Tibial nerve (tissue), 4 donors: Measurements from ENCODE around the gene ZNF74. TPM values are rescaled to one million over a fixed set of nuclear protein-coding genes. Genes with fewer than 3 reads are reported as not detected.
"Not testable (repeated sequence)": the region's sequence is repeated elsewhere in the genome, so short reads cannot be mapped to it uniquely, and the experiment has no call there.

ENCODE experiments used
- DNase-seq, 2 donors: peaks; one replicate each; pipeline ENCODE4 v3.0.0-alpha.2; 2019; ENCODE audit warnings: low spot score in 2 of 2
- H3K27ac ChIP-seq, 4 donors: fragments of 200-600 bp; sonication (generic) in 3 of 4; one replicate each; pipeline ENCODE4 v1.5.1; 2017 to 2019; ENCODE audit warnings: mild to moderate bottlenecking in 1 of 4
- H3K27me3 ChIP-seq, 2 donors: fragments of 200-600 bp; sonication (generic) in 1 of 2; one replicate each; pipeline versions ENCODE4 v1.5.1 to v1.6.0; 2017 to 2019
- H3K36me3 ChIP-seq, 3 donors: fragments of 200-600 bp; sonication (generic); one replicate each; pipeline ENCODE4 v1.5.1; 2018 to 2019
- H3K4me1 ChIP-seq, 4 donors: fragments of 200-600 bp; sonication (generic) in 3 of 4; one replicate each; pipeline ENCODE4 v1.5.1; 2017 to 2019
- H3K4me3 ChIP-seq, 4 donors: fragments of 200-600 bp; sonication (generic) in 3 of 4; one replicate each; pipeline ENCODE4 v1.5.1; 2017 to 2019; ENCODE audit warnings: mild to moderate bottlenecking in 1 of 4, moderate library complexity in 1 of 4
- H3K9me3 ChIP-seq, 4 donors: fragments of 200-600 bp; sonication (generic) in 3 of 4; one replicate each; pipeline ENCODE4 v1.5.1; 2017 to 2019
- CTCF ChIP-seq, 5 experiments: fragments of 200-600 bp in 3 of 5; fragments of 450-650 bp in 2 of 5; sonication (generic) in 3 of 5; IDR thresholded peaks; one replicate each; pipeline ENCODE4 v1.5.1; 2016 to 2019; ENCODE audit warnings: antibody characterized with exemption in 5 of 5, mild to moderate bottlenecking in 3 of 5, moderate library complexity in 2 of 5
- EP300 ChIP-seq, 2 donors: sonication (generic); formaldehyde crosslinking; IDR thresholded peaks; one replicate each; pipeline ENCODE4 v1.6.1; 2017; ENCODE audit warnings: antibody characterized with exemption in 2 of 2, mild to moderate bottlenecking in 1 of 2
- POLR2A ChIP-seq, 2 donors: fragments of 450-650 bp; IDR thresholded peaks; one replicate each; pipeline ENCODE4 v1.6.1; 2017; ENCODE audit warnings: antibody characterized with exemption in 2 of 2, mild to moderate bottlenecking in 2 of 2, moderate library complexity in 2 of 2
- WGBS, 2 donors: methylation state at CpG; one replicate each; pipeline ENCODE4 v1.1.5; 2018; 5-methylcytosine and 5-hydroxymethylcytosine counted together
- total RNA-seq, 4 donors: library from RNA; depleted of rRNA; stranded (reverse); fragments of >200 nt; gene quantifications; one replicate each; pipeline ENCODE4 v1.1.0, GENCODE V29; 2016

The ZNF74 gene
- total RNA-seq, 4 donors from 2014 or later: 8.7 to 13.5 (median 10.2) TPM

GRCh38 chr22:20414450-20414849 lies 20.5 kb downstream of the ZNF74 start:
- Histone ChIP-seq H3K27ac (no peak overlapping the region), H3K4me3 (no peak overlapping the region), H3K27me3 (no peaks in the 10 kb centered on the region), H3K4me1 (peaks cover 0 to 4% (median 0%) of the 10 kb centered on the region in 4 donors), H3K36me3 (no peaks in the 10 kb centered on the region), H3K9me3 (no peaks in the 10 kb centered on the region)
- 55 to 70% methylated on average over 3 of the region's 3 CpGs for WGBS, 2 donors
- TF ChIP-seq EP300 (IDR thresholded peaks at IDR 0.05): no peak
- TF ChIP-seq CTCF (IDR thresholded peaks at IDR 0.05): no peak
- no peak for TF ChIP-seq POLR2A (IDR thresholded peaks at IDR 0.05)
- no peak for DNase-seq

GRCh38 chr22:20415241-20415640 lies 21.3 kb downstream of the ZNF74 start:
- H3K27me3 ChIP-seq, H3K9me3 ChIP-seq, H3K4me3 ChIP-seq, H3K36me3 ChIP-seq, DNase-seq, H3K4me1 ChIP-seq, H3K27ac ChIP-seq: not testable (repeated sequence)
- 94 to 96% methylated on average over 3 of the region's 3 CpGs for WGBS, 2 donors

- H3K9me3 ChIP-seq, H3K36me3 ChIP-seq, H3K27me3 ChIP-seq, DNase-seq, H3K4me1 ChIP-seq, H3K27ac ChIP-seq, H3K4me3 ChIP-seq: not testable (repeated sequence)
- WGBS, 2 donors: 87 to 95% methylated on average over 3 of the region's 3 CpGs
Observed at GRCh38 chr22:20415699-20416098, 21.7 kb downstream of the ZNF74 start.

- Histone ChIP-seq H3K4me3 (peak overlapping the region; percentile 21 to 48 (median 35)), H3K27me3 (no peaks in the 10 kb centered on the region), H3K4me1 (peaks cover 0 to 18% (median 9%) of the 10 kb centered on the region in 4 donors), H3K36me3 (no peaks in the 10 kb centered on the region), H3K9me3 (no peaks in the 10 kb centered on the region), H3K27ac (peak overlapping the region in 3 of 4 donors; percentile 28 to 66 (median 44))
- 12 to 14% methylated on average over 31 to 42 of the region's 42 CpGs for WGBS, 2 donors
- peak; percentile 64 to 71 for DNase-seq
- TF ChIP-seq CTCF (IDR thresholded peaks at IDR 0.05) (peak; percentile 78 to 93 (median 84)), POLR2A (IDR thresholded peaks at IDR 0.05) (no peak), EP300 (IDR thresholded peaks at IDR 0.05) (peak in 1 of 2 donors; percentile 52)
Observed at GRCh38 chr22:20418211-20418788, 24.3 kb downstream of the ZNF74 start.

GRCh38 chr22:20419664-20419951 lies 25.7 kb downstream of the ZNF74 start:
- Histone ChIP-seq H3K4me3 (no peak overlapping the region), H3K27me3 (no peaks in the 10 kb centered on the region), H3K27ac (no peak overlapping the region), H3K9me3 (no peaks in the 10 kb centered on the region), H3K36me3 (no peaks in the 10 kb centered on the region), H3K4me1 (peaks cover 0 to 31% (median 20%) of the 10 kb centered on the region in 4 donors)
- no peak for DNase-seq
- TF ChIP-seq POLR2A (IDR thresholded peaks at IDR 0.05) (no peak), CTCF (IDR thresholded peaks at IDR 0.05) (no peak), EP300 (IDR thresholded peaks at IDR 0.05) (no peak)
- WGBS, 2 donors: 91 to 93% methylated on average over 2 of the region's 2 CpGs

GRCh38 chr22:20420157-20420842 lies 26.3 kb downstream of the ZNF74 start:
- no peak overlapping the region for H3K4me3 ChIP-seq
- peaks cover 0 to 38% (median 27%) of the 10 kb centered on the region in 4 donors for H3K4me1 ChIP-seq
- 82 to 91% methylated on average over 11 of the region's 11 CpGs for WGBS, 2 donors
- no peak overlapping the region for H3K27ac ChIP-seq
- DNase-seq: no peak
- peaks cover 0 to 2% (median 0%) of the 10 kb centered on the region in 3 donors for H3K36me3 ChIP-seq
- TF ChIP-seq EP300 (IDR thresholded peaks at IDR 0.05) (no peak), CTCF (IDR thresholded peaks at IDR 0.05) (no peak), POLR2A (IDR thresholded peaks at IDR 0.05) (no peak)
- no peaks in the 10 kb centered on the region for H3K9me3 ChIP-seq
- H3K27me3 ChIP-seq: no peaks in the 10 kb centered on the region
